ENCODE results near the gene CROCC2.

The CROCC2 gene

GRCh38 chr2:240999873-241000541 is 93.9 kb downstream of the CROCC2 start:
- DNase-seq (ENCODE audit: low spot score) = no peak

- DNase-seq (ENCODE audit: low spot score) = no peak
Measured at GRCh38 chr2:241000831-241001321, 94.7 kb downstream of the CROCC2 start.

GRCh38 chr2:241001413-241002274 is 95.5 kb downstream of the CROCC2 start:
- DNase-seq (ENCODE audit: low spot score) = no peak

GRCh38 chr2:241002275-241003046 is 96.3 kb downstream of the CROCC2 start:
- DNase-seq (ENCODE audit: low spot score) = no peak

GRCh38 chr2:241003047-241003360 is 96.9 kb downstream of the CROCC2 start:
- DNase-seq (ENCODE audit: low spot score) = no peak

- no peak for DNase-seq (ENCODE audit: low spot score)
Measured at GRCh38 chr2:241003369-241003768, 97.2 kb downstream of the CROCC2 start.

GRCh38 chr2:241003830-241004564 is 97.9 kb downstream of the CROCC2 start:
- DNase-seq (ENCODE audit: low spot score) = no peak

- no peak for DNase-seq (ENCODE audit: low spot score)
Measured at GRCh38 chr2:241005569-241005968, 99.4 kb downstream of the CROCC2 start.

- no peak for DNase-seq (ENCODE audit: low spot score)
Measured at GRCh38 chr2:241006412-241006811, 100.3 kb downstream of the CROCC2 start.

- no peak for DNase-seq (ENCODE audit: low spot score)
Measured at GRCh38 chr2:241007111-241007510, 101.0 kb downstream of the CROCC2 start.

- DNase-seq (ENCODE audit: low spot score) = no peak
Measured at GRCh38 chr2:241007880-241008710, 102.0 kb downstream of the CROCC2 start.

GRCh38 chr2:241008711-241009121 is 102.6 kb downstream of the CROCC2 start:
- DNase-seq (ENCODE audit: low spot score) = no peak

GRCh38 chr2:241009191-241009590 is 103.1 kb downstream of the CROCC2 start:
- DNase-seq (ENCODE audit: low spot score) = no peak

- DNase-seq (ENCODE audit: low spot score) = peak; percentile 85
Measured at GRCh38 chr2:241009601-241010530, 103.7 kb downstream of the CROCC2 start.

GRCh38 chr2:241010531-241011295 is 104.6 kb downstream of the CROCC2 start:
- DNase-seq (ENCODE audit: low spot score) = no peak

GRCh38 chr2:241011296-241011600 is 105.1 kb downstream of the CROCC2 start:
- DNase-seq (ENCODE audit: low spot score) = no peak

GRCh38 chr2:241011751-241012510 is 105.8 kb downstream of the CROCC2 start:
- no peak for DNase-seq (ENCODE audit: low spot score)

- no peak for DNase-seq (ENCODE audit: low spot score)
Measured at GRCh38 chr2:241014224-241014623, 108.1 kb downstream of the CROCC2 start.

GRCh38 chr2:241014764-241015163 is 108.6 kb downstream of the CROCC2 start:
- DNase-seq (ENCODE audit: low spot score) = no peak

Measured in AG20443 (cell line).